Breast epithelium (tissue), 3 donors: Measurements from ENCODE around the gene MIB2.

Source experiments
- POLR2A ChIP-seq: fragments of 450-650 bp; IDR thresholded peaks from one replicate; pipeline ENCODE4 v1.6.1; 2016; ENCODE audit warnings: antibody characterized with exemption, mild to moderate bottlenecking, moderate library complexity
- POLR2AphosphoS5 ChIP-seq, 3 donors: sonication (generic); formaldehyde crosslinking; IDR thresholded peaks; one replicate each; pipeline ENCODE4 v1.6.1; 2017; ENCODE audit warnings: antibody characterized with exemption in 3 of 3
- TF ChIP-seq, protein P1 (sequence below), 3 donors: fragments of 450-650 bp; IDR thresholded peaks; one replicate each; pipeline ENCODE4 v1.5.1; 2016 to 2017; ENCODE audit warnings: antibody characterized with exemption in 3 of 3, mild to moderate bottlenecking in 3 of 3, moderate library complexity in 3 of 3

GRCh38 chr1:1591452-1591851, 23.8 kb upstream of the MIB2 start:
- TF ChIP-seq, protein P1, sequence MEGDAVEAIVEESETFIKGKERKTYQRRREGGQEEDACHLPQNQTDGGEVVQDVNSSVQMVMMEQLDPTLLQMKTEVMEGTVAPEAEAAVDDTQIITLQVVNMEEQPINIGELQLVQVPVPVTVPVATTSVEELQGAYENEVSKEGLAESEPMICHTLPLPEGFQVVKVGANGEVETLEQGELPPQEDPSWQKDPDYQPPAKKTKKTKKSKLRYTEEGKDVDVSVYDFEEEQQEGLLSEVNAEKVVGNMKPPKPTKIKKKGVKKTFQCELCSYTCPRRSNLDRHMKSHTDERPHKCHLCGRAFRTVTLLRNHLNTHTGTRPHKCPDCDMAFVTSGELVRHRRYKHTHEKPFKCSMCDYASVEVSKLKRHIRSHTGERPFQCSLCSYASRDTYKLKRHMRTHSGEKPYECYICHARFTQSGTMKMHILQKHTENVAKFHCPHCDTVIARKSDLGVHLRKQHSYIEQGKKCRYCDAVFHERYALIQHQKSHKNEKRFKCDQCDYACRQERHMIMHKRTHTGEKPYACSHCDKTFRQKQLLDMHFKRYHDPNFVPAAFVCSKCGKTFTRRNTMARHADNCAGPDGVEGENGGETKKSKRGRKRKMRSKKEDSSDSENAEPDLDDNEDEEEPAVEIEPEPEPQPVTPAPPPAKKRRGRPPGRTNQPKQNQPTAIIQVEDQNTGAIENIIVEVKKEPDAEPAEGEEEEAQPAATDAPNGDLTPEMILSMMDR (IDR thresholded peaks at IDR 0.05) = no peak
- TF ChIP-seq POLR2A (no peak), POLR2AphosphoS5 (IDR thresholded peaks at IDR 0.05) (no peak)
